ENCODE data around the gene SETDB2.

The SETDB2 gene

DNA sequence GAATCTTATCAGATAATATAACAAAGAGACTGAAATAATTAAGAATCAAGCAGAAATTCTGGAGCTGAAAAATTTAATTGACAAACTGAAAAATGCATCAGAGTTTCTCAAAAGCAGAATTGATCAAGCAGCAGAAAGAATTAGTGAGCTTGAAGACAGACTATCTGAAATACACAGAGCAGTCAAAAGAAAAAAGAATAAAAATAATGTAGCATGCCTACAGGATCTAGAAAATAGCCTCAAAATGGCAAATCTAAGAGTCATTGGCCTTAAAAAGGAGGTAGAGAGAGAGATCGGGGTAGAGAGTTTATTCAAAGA, 39.4 kb upstream of the SETDB2 start:
- TF ChIP-seq CTCF (IDR thresholded peaks at IDR 0.05) = no peak

DNA sequence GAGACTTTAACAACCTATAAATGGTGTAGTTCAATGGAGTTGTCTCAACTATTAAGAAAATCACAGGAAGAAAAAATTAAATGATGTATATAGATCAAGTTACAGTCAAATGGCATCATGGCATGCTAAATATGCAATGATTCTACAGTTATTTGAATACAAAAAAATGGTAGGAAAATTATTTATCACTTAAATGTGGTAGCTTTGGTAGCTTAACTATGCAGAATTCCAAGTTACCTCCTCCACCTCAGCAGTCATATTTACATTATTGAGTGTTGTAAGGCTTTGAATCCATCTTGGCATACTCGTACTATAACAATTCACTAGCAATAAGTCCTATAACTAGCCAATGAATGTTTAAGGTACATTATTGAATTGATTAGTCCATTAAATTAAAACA, 37.0 kb upstream of the SETDB2 start:
- no peak for TF ChIP-seq CTCF (IDR thresholded peaks at IDR 0.05)

DNA sequence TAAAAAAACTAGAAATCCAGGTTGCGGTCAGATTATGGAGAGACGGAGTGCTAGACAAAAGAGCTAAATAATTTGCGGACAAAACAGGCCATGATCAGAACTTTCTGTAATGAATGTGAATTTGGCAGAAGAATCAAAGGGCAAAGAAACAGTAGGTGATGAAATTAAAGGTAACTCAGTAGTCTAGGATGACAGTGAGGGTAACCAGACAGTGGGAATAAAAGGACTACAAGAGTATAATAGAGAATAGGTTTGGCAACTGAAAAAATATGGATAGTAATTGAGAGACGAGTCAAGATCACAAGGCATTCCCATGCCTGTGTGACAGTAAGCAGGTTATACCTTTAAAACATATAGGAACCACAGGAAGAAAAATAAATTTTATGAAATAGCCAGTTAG, 36.1 kb upstream of the SETDB2 start:
- TF ChIP-seq CTCF (IDR thresholded peaks at IDR 0.05) = no peak

DNA sequence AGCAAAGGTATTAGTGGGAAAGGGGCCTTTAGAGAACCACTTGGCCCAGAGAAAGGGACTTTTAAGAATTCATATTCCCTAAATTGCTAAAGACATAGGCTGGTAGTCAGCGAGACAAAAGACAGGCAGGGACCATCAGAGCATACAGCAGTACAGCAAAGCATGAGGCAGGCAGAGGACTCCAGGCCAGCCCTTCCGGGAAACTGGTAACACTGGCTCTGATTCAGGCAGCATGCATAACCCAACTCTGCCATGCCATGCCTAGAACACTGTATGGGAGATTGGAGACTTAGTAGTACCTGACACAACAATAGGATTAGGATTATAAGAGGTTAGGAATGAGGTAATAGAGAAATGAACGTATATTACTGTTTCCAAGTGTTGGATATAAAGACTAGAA, 35.1 kb upstream of the SETDB2 start:
- TF ChIP-seq CTCF (IDR thresholded peaks at IDR 0.05) = no peak

DNA sequence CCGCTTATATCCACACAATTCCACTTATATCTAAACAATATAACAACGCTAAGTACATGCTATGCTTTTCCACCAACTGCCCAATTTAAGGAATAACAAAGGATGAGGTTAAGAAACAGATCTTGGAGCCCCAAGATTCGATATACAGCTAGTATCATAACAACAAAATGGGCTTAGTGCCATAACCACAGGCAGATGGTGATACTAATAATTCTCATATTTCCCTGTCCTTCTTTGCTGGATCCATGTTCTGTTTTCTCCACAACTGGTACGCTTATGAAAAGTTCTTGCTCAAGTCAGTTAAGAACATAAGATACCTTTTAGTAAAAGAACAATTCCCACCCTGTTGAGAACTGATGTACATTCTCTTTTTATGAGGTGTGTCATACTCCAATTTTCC, 34.1 kb upstream of the SETDB2 start:
- no peak for TF ChIP-seq CTCF (IDR thresholded peaks at IDR 0.05)

DNA sequence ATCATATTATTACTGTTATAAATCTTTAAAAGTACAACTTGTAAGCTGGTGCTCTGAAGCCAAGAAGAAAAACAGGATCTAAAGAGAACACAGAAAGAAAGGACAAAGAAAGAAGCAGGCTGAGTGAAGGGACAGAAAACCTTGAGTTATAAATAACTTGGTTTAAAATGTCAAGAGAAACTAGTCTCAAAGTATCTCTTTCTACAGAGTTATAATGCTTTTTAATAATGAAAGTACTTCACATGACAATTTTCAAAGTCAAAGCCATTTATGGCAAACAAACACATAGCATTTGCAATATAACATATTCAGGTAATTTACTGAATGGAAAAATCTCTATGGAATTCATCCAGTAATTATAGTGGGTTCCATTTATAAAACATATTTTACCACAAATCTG, 33.6 kb upstream of the SETDB2 start:
- TF ChIP-seq CTCF (IDR thresholded peaks at IDR 0.05) = no peak

- no peak for TF ChIP-seq CTCF (IDR thresholded peaks at IDR 0.05)
Observed at GRCh38 chr13:49411353-49411752, 32.7 kb upstream of the SETDB2 start.

GRCh38 chr13:49412749-49413148, 31.3 kb upstream of the SETDB2 start:
- TF ChIP-seq CTCF (IDR thresholded peaks at IDR 0.05) = no peak
